ENCODE data around the gene ABHD13. TPM values are rescaled to one million over a fixed set of nuclear protein-coding genes. Genes with fewer than 3 reads are reported as not detected.

ABHD13 gene
- total RNA-seq, 1 donor from 2014 or later, result 8.5 TPM

DNA sequence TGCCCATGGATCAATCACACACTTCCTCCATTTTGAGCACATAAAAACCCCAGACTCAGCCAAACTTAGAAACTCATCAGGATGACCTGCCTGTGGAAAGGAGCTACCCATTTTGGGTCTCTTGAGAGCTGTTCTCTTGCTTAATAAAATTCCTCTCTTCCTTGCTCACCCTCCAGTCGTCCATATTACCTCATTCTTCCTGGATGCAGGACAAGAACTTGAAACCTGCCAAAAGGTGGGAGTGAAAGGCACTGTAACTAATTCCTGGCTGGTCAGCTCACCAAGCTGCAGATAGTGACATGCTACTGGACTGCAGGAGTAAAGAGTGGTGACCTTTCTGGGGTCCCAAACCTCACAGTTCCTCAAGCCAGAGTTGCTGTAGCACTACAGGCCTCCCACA, 23.0 kb upstream of the ABHD13 start:
- H3K36me3 Mint-ChIP-seq (ENCODE audit: unreplicated experiment), result no peaks in the 10 kb centered on the region
- no peak for DNase-seq (ENCODE audit: extremely low spot score, unreplicated experiment)
- peaks cover 42% of the 10 kb centered on the region for H3K27me3 Mint-ChIP-seq (ENCODE audit: unreplicated experiment)
- no peak overlapping the region for H3K27ac Mint-ChIP-seq (ENCODE audit: unreplicated experiment)
- H3K4me1 Mint-ChIP-seq (ENCODE audit: unreplicated experiment), result no peaks in the 10 kb centered on the region
- H3K4me3 Mint-ChIP-seq (ENCODE audit: unreplicated experiment), result no peak overlapping the region
- TF ChIP-seq, protein P1, sequence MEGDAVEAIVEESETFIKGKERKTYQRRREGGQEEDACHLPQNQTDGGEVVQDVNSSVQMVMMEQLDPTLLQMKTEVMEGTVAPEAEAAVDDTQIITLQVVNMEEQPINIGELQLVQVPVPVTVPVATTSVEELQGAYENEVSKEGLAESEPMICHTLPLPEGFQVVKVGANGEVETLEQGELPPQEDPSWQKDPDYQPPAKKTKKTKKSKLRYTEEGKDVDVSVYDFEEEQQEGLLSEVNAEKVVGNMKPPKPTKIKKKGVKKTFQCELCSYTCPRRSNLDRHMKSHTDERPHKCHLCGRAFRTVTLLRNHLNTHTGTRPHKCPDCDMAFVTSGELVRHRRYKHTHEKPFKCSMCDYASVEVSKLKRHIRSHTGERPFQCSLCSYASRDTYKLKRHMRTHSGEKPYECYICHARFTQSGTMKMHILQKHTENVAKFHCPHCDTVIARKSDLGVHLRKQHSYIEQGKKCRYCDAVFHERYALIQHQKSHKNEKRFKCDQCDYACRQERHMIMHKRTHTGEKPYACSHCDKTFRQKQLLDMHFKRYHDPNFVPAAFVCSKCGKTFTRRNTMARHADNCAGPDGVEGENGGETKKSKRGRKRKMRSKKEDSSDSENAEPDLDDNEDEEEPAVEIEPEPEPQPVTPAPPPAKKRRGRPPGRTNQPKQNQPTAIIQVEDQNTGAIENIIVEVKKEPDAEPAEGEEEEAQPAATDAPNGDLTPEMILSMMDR (IDR thresholded peaks at IDR 0.05), result no peak
- H3K9me3 Mint-ChIP-seq (ENCODE audit: unreplicated experiment), result peaks cover 6% of the 10 kb centered on the region

DNA sequence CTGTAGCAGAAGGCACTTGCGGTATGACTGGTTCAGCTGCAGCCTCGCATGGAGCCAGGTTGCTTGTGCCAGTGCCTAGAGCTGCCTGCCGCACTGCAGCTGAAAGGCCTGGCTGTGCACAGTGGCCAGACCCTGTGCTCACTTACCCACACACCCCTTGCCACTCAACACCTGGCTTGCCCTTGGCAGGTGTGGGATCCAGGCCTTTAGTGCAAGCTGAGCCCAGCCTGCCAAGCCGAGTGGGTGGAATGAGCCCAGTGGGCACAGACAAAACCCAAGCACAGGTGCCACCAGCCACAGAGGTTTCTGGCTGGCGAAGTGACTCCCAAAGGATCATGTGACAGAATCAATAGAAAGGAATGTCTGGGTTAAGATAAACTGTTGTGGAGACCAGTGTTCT, 22.3 kb upstream of the ABHD13 start:
- no peaks in the 10 kb centered on the region for H3K4me1 Mint-ChIP-seq (ENCODE audit: unreplicated experiment)
- peaks cover 37% of the 10 kb centered on the region for H3K27me3 Mint-ChIP-seq (ENCODE audit: unreplicated experiment)
- H3K9me3 Mint-ChIP-seq (ENCODE audit: unreplicated experiment), result peaks cover 6% of the 10 kb centered on the region
- no peaks in the 10 kb centered on the region for H3K36me3 Mint-ChIP-seq (ENCODE audit: unreplicated experiment)
- no peak overlapping the region for H3K4me3 Mint-ChIP-seq (ENCODE audit: unreplicated experiment)
- TF ChIP-seq, protein P1 (IDR thresholded peaks at IDR 0.05), result no peak
- no peak overlapping the region for H3K27ac Mint-ChIP-seq (ENCODE audit: unreplicated experiment)
- no peak for DNase-seq (ENCODE audit: extremely low spot score, unreplicated experiment)

DNA sequence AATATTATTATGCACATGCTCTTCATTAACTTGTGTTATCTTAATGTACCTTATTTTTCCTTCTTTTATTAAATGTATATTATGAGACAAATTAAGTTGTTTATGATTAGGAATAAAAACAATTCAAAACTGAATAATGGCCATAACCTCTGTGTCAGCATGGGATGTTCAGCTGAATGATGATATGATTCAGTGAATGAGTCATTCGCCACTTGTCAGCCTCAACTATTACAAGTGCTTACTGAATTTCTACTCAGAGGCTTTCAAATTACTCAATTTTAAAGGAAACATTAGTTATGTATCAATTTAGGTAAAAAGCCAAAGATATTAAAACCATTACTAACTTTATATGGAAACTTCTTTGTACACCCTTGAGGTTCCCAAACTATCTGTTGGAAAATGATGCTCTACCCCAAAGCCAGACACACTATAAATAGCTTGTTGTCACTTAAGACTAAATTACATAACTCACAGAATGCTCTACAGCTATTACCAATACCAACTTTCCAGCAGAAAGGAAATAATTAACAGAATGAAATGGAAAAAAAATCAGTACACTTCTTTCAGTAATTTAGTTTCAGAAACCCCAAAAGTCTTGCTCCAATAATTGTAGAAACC, 17.3 kb upstream of the ABHD13 start:
- TF ChIP-seq, protein P1 (IDR thresholded peaks at IDR 0.05), result no peak
- Mint-ChIP-seq H3K36me3 (ENCODE audit: unreplicated experiment) (no peaks in the 10 kb centered on the region), H3K4me3 (ENCODE audit: unreplicated experiment) (no peak overlapping the region), H3K9me3 (ENCODE audit: unreplicated experiment) (no peaks in the 10 kb centered on the region), H3K27ac (ENCODE audit: unreplicated experiment) (no peak overlapping the region), H3K27me3 (ENCODE audit: unreplicated experiment) (peaks cover 52% of the 10 kb centered on the region), H3K4me1 (ENCODE audit: unreplicated experiment) (no peaks in the 10 kb centered on the region)
- DNase-seq (ENCODE audit: extremely low spot score, unreplicated experiment), result no peak

DNA sequence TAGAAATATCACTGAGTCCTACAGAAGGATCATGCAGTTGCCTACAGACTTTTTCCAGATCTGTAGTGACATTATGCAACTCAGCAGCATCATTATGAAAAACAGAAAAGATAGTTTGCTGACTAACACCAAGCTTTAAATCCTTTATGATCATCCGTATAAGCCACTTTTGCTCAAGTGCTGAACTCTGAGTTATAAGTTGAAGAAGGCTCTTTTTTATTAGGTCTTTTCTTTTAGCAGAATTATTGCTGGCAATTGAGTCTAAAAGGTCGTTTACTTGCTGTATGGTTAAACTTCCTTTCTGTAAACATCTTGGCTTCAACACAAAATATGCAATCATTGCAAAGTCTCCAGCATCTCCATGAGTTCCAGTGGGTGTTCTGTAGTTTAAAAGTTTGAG, 7.6 kb upstream of the ABHD13 start:
- H3K36me3 Mint-ChIP-seq (ENCODE audit: unreplicated experiment), result peaks cover 21% of the 10 kb centered on the region
- DNase-seq (ENCODE audit: extremely low spot score, unreplicated experiment), result no peak
- H3K27me3 Mint-ChIP-seq (ENCODE audit: unreplicated experiment), result no peaks in the 10 kb centered on the region
- TF ChIP-seq, protein P1 (IDR thresholded peaks at IDR 0.05), result no peak
- H3K4me1 Mint-ChIP-seq (ENCODE audit: unreplicated experiment), result peaks cover 6% of the 10 kb centered on the region
- no peak overlapping the region for H3K27ac Mint-ChIP-seq (ENCODE audit: unreplicated experiment)
- peaks cover 10% of the 10 kb centered on the region for H3K9me3 Mint-ChIP-seq (ENCODE audit: unreplicated experiment)
- no peak overlapping the region for H3K4me3 Mint-ChIP-seq (ENCODE audit: unreplicated experiment)

DNA sequence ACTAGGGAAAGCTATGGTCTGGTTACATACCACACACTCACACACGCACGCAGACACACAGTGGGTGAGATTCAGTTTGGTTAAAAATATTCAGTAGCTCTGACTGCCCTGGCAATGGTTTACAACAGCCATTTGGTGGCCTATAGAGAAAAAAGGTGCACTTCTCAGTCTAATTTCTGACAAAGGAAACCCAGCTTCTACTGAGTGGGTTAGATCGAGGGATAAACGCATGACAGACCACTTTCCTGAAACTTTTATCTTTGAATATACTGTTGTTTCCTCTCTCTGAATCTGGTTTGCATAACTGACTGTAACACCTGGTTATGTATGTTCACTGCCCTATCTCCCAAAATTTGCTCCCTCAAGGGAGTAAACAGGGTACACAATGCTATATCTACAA, 5.3 kb upstream of the ABHD13 start:
- TF ChIP-seq, protein P1 (IDR thresholded peaks at IDR 0.05), result no peak
- Mint-ChIP-seq H3K9me3 (ENCODE audit: unreplicated experiment) (peaks cover 4% of the 10 kb centered on the region), H3K36me3 (ENCODE audit: unreplicated experiment) (peaks cover 21% of the 10 kb centered on the region)

More for the DNA sequence above, 5.3 kb upstream of the ABHD13 start:
- Mint-ChIP-seq H3K4me1 (ENCODE audit: unreplicated experiment) (peaks cover 25% of the 10 kb centered on the region), H3K27me3 (ENCODE audit: unreplicated experiment) (no peaks in the 10 kb centered on the region), H3K27ac (ENCODE audit: unreplicated experiment) (no peak overlapping the region), H3K4me3 (ENCODE audit: unreplicated experiment) (no peak overlapping the region)
- no peak for DNase-seq (ENCODE audit: extremely low spot score, unreplicated experiment)
